ENCODE data around the gene ROR2.

Gene ROR2

DNA sequence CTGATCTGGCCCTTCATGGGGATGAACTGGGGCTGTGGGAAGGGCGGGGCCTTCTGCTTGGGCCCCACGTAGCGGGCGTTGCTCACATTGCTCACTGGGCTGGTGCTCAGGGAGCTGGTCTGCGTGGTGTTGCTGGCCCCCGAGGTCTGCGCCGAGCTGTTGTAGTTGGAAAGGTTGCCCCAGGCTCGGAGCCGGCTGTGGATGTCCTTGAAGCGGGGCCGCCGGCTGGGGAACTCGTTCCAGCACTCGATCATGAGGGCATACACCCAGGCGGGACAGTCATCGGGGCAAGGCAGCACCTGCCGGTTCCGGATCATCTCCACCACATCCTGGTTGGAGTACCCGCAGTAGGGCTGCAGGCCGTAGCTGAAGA is 226.0 kb downstream of the ROR2 start:
- TF ChIP-seq SIN3A (IDR thresholded peaks at IDR 0.05; ENCODE audit: borderline replicate concordance, insufficient read depth, low read length) (no peak), TAF1 (IDR thresholded peaks at IDR 0.05; ENCODE audit: borderline replicate concordance, insufficient read depth, low read length) (no peak), FOXP2 (optimal IDR thresholded peaks at IDR 0.05; ENCODE audit: borderline replicate concordance, extremely low read depth, extremely low read length, insufficient read depth) (no peak), POLR2AphosphoS5 (IDR thresholded peaks at IDR 0.05; ENCODE audit: low read depth, low read length) (no peak)
- TF ChIP-seq, protein P1, sequence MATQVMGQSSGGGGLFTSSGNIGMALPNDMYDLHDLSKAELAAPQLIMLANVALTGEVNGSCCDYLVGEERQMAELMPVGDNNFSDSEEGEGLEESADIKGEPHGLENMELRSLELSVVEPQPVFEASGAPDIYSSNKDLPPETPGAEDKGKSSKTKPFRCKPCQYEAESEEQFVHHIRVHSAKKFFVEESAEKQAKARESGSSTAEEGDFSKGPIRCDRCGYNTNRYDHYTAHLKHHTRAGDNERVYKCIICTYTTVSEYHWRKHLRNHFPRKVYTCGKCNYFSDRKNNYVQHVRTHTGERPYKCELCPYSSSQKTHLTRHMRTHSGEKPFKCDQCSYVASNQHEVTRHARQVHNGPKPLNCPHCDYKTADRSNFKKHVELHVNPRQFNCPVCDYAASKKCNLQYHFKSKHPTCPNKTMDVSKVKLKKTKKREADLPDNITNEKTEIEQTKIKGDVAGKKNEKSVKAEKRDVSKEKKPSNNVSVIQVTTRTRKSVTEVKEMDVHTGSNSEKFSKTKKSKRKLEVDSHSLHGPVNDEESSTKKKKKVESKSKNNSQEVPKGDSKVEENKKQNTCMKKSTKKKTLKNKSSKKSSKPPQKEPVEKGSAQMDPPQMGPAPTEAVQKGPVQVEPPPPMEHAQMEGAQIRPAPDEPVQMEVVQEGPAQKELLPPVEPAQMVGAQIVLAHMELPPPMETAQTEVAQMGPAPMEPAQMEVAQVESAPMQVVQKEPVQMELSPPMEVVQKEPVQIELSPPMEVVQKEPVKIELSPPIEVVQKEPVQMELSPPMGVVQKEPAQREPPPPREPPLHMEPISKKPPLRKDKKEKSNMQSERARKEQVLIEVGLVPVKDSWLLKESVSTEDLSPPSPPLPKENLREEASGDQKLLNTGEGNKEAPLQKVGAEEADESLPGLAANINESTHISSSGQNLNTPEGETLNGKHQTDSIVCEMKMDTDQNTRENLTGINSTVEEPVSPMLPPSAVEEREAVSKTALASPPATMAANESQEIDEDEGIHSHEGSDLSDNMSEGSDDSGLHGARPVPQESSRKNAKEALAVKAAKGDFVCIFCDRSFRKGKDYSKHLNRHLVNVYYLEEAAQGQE (IDR thresholded peaks at IDR 0.05; ENCODE audit: insufficient read depth in 1 of 2, low read depth in 2 of 2, low read length in 2 of 2) = no peak

DNA sequence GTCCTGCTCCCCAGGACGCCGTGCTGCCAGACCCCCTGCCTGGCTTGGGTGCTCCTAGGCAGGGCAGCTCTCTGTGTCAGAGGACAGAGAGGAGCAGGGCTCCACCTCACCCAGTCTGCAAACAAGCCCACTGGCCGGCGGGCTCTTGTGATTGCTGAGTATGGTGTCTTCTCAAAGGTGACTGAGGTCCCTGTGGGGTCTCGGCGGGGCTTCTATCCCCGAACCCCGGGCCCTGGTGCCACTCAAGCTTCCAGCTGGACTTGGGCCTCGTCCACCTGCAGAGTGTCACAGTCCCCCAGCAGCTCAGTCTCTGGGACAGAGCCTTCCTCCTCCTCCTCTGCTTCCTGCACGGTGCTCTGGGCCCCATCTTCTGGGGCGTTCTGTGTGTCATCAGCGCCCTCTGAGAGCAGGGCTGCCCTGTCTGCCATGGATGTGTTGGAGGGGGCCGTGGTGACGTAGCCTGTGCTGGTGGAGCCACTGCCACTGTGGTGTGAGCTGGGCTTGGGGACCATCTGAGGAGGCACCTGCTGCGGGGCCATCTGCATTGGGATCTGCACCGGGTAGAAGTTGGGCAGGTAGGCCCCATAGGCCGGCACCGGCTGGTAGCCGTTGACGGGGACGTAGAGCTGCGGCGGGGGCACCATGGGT is 226.5 kb downstream of the ROR2 start:
- TF ChIP-seq FOXP2 (optimal IDR thresholded peaks at IDR 0.05; ENCODE audit: borderline replicate concordance, extremely low read depth, extremely low read length, insufficient read depth) (no peak), POLR2AphosphoS5 (IDR thresholded peaks at IDR 0.05; ENCODE audit: low read depth, low read length) (no peak), TAF1 (IDR thresholded peaks at IDR 0.05; ENCODE audit: borderline replicate concordance, insufficient read depth, low read length) (no peak), SIN3A (IDR thresholded peaks at IDR 0.05; ENCODE audit: borderline replicate concordance, insufficient read depth, low read length) (no peak)
- TF ChIP-seq, protein P1 (IDR thresholded peaks at IDR 0.05; ENCODE audit: insufficient read depth in 1 of 2, low read depth in 2 of 2, low read length in 2 of 2) = no peak

DNA sequence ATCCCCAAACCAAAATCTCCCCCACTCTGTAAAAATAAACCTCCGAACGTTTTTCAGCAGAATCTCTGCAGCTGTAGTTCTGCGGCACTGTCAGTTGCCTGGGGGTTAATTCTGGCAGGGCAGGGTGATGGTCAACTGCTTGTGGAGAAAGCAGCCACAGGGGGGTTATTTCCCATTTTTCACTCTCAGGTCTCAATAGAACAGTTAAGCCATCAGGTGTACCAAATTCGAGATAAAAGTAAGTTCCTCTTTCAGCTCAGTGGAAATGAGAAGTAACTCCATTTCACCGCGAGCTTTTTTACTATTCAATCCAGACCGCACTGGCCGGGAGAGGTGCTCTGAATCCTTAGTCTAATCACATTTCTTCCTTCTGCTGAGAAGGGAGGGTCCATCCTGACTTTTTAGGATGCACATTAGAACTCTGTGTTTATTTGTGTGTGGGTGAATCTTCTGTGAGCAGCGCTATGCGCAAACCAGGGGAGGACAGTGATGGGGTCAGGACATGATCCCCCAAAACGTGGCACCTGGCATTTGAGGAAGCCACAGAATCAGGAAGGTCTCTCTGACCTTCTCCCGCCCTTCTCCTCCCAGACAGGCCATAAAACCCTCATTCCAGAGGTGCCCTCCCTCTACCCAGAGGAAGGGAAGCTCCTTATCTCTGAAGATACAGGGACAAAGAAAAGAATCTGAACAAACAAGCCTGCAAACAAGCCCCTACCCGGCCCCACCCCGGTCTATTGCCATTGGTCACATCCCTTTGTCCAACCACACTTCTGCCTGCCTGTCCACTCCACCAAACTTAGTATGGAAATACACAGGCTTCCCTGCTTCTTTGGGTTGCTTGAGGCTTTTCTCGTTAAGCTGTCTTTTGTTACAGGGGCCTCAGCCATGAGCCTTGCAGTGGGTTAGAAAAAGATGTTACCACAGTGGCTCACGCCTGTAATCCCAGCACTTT is 229.0 kb downstream of the ROR2 start:
- TF ChIP-seq, protein P1 (IDR thresholded peaks at IDR 0.05; ENCODE audit: insufficient read depth in 1 of 2, low read depth in 2 of 2, low read length in 2 of 2) = no peak
- no peak for TF ChIP-seq SIN3A (IDR thresholded peaks at IDR 0.05; ENCODE audit: borderline replicate concordance, insufficient read depth, low read length)
- TF ChIP-seq FOXP2 (optimal IDR thresholded peaks at IDR 0.05; ENCODE audit: borderline replicate concordance, extremely low read depth, extremely low read length, insufficient read depth) = no peak
- no peak for TF ChIP-seq TAF1 (IDR thresholded peaks at IDR 0.05; ENCODE audit: borderline replicate concordance, insufficient read depth, low read length)

DNA sequence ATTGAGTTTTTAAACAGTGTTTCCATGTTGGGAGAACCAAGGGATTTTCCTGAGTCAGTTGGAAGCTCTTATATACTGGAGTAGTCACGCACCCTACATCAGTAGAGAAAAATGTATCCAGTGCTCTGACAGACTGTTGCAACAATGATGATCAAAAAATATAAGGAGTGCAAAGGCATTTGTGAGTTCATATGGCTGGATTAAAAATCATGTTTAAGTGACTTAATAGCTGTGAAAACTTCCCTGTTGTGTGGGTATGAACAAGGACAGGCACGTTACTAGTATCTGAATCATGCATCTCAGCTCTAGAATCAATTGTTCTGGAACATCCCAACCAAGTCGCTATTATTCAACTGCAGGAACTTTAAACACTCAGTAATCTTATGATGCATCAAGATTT is 229.7 kb downstream of the ROR2 start:
- no peak for TF ChIP-seq FOXP2 (optimal IDR thresholded peaks at IDR 0.05; ENCODE audit: borderline replicate concordance, extremely low read depth, extremely low read length, insufficient read depth)
- no peak for TF ChIP-seq SIN3A (IDR thresholded peaks at IDR 0.05; ENCODE audit: borderline replicate concordance, insufficient read depth, low read length)
- TF ChIP-seq, protein P1 (IDR thresholded peaks at IDR 0.05; ENCODE audit: insufficient read depth in 1 of 2, low read depth in 2 of 2, low read length in 2 of 2) = no peak
- TF ChIP-seq POLR2AphosphoS5 (IDR thresholded peaks at IDR 0.05; ENCODE audit: low read depth, low read length) = no peak
- TF ChIP-seq TAF1 (IDR thresholded peaks at IDR 0.05; ENCODE audit: borderline replicate concordance, insufficient read depth, low read length) = no peak
